Hematopoietic multipotent progenitor cell treated with erythropoietin and hydrocortisone succinate and interleukin-3 and kit ligand, for 6 days (in vitro differentiated cells): ENCODE data around the gene ZNF487.
"Not testable (repeated sequence)": the region's sequence is repeated elsewhere in the genome, so short reads cannot be mapped to it uniquely, and the experiment has no call there.

Experiments used
- DNase-seq: peaks from one replicate; pipeline ENCODE4 v3.0.0-alpha.2; 2015

Gene ZNF487

DNA sequence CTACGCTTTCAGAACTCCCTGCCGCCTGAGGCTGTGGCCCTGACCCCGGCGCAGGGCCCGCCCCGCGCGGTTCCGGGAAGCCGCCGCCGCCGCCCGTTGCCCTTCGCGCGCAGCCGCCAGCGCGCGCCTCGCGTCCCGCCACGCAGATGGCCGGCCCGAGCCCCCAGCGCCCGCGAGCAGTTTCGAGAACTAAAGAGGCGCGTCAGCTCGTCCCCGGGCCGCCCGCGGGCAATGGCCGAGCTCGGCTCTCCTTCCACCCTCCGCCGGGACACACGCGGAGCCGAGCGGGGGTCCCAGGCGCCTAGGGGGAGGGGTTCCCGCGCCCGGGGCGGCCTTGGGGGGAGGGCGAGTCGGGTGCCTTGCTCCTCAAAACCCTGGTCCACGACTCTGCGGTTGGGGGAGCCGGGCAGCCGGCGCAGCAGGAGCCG, 29.7 kb upstream of the ZNF487 start:
- peak; percentile 67 for DNase-seq

DNA sequence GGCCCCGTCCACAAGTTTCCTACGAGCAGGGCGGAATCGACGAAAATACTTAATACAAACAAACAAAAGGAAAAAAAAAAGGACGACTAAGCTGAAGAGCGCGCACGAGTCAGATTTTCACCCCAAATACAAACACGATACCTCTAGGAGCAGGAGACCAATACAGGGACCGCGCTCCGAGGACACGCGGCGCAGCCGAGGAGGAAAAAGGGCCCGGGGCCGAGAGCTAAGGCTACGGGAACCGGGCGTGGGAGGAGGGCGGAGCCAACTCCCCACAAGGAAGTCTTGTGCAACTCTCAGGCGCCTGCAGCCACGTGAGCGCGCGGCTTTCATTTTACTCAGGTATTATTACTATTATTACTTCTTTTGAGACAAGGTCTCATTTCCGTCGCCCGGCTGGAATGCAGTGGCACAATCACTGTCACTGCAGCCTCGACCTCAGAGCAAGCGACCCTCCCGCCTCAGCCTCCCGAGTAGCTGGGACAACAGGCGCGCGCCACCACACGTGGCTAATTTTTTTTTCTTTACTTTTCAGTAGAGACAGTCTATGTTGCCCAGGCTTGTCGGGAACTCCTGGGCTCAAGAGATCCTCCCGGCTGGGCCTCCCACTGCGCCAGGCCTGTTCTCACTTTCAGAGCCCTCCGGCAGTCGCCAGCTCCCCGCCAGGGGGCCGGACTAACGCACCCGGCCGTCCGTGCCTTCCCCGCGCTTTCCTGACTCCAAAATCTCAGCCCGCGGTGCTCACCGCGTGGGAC, 29.2 kb upstream of the ZNF487 start:
- DNase-seq = peak; percentile 97

DNA sequence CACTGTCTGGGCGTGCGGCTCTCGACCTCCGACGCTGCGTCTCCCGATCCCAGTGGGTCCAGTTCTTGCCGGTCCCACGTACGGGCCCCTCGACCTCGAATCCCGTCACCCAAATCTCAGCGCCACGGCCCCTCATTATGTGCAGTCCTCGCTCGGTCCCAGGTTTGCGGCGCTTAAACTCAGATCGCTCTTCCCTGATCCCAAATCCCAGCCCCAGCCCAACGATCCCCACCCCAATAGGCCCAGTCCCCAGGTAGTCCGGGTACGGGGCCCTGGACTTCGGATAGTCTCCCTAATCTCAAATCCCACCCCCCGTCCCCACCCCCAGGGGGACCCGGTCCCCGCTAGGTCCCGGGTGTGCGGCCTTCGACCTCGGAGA, 28.6 kb upstream of the ZNF487 start:
- DNase-seq = no peak

DNA sequence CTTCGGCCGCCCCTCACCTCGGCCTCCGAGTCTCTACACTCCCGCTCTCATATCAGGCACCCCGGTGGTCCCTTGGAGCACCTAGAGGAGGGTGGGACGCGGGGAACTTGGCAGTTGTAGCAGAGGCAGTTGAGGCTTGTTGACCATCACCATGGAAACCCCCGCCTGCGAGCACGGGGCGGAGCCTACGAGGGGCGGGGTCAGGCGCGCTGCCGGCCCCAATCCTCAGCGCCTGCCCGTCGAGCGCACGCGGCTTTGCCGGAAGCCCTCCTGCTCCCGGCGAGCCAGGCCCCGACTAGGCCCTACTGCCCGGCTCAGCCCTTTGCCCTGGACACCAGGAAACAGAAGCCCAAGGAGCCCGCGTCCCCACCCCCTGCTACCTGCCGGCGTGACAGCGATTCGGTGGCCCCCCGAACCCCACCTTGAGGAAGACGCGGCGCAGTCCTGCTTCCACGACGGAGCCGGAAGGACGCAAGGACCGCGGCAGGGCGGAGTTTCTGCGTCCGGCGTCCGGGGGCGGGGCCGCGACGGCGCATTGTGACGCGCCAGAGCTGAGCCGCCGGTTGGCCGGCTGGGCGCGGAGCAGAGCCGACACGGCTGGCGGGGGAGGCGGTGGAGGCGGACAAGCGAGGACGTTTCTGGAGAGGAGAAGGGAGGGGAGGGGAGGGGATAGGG, 28.1 kb upstream of the ZNF487 start, which contains the start of gene HNRNPF:
Gene HNRNPF (minus strand): TSS at position 477 of the 675 bp plus-strand sequence. CDS start 21,302 bp downstream, outside the sequence.
- DNase-seq = peak; percentile 97

DNA sequence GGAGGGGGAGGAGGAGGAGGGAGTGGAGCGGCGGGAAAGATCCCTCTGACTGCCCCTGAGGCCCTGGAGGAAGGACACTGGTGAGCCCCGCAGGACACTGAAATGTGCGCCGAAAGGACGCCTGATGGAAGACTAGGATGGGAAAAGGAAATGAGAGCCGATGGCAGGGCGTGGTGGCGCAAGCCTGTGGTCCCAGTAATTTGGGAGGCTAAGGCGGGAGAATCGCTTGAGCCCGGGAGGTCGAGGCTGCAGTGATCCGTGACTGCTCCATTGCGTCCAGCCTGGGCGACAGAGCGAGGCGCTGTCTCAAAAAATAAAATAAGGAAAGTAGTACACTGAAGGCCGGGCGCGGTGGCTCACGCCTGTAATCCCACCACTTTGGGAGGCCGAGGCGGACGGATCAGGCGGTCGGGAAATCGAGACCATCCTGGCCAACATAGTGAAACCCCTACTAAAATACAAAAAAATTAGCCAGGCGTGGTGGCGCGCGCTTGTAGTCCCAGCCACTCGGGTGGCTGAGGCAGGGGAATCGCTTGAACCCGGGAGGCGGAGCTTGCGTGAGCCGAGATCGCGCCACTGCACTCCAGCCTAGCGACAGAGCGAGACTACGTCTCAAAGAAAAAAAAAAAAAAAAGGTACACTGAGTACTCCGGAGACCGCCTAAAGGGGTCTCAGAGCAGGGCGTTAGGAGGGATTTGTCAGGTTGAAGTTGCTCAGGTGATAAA, 27.4 kb upstream of the ZNF487 start:
- DNase-seq = peak; percentile 57

DNA sequence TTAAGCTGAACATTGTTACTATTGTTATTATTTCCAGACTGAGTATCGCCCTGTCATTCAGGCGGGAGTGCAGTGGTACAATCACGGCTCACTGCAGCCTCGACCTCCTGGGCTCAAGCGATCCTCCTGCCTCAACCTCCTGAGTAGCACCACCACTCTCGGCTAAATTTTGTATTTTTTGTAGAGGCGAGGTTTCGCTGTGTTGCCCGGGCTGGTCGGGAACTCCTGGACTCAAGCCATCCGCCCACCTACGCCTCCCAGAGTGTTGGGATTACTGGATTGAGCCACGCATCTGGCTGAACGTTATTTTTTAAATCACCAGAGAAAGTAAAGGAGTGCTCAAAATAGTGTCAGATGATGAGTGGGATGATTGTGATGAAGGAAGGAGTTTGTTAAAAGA, 26.6 kb upstream of the ZNF487 start:
- DNase-seq = no peak

DNA sequence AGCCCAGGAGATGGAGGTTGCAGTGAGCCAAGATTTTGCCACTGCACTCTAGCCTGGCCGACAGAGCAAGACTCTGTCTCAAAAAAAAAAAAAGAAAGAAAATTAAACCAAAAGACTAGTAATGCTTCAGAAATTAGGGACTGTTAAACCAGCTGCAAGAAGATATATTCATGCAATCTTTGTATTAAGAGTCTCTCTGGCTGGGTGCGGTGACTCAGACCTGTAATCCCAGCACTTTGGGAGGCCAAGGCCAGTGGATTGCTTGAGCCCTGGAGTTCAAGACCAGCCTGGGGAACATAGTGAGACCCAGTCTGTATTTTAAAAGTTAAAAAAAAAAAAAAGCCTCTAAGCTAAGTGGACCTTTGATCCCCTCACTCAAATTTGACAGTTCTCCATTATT, 25.4 kb upstream of the ZNF487 start:
- DNase-seq = no peak

DNA sequence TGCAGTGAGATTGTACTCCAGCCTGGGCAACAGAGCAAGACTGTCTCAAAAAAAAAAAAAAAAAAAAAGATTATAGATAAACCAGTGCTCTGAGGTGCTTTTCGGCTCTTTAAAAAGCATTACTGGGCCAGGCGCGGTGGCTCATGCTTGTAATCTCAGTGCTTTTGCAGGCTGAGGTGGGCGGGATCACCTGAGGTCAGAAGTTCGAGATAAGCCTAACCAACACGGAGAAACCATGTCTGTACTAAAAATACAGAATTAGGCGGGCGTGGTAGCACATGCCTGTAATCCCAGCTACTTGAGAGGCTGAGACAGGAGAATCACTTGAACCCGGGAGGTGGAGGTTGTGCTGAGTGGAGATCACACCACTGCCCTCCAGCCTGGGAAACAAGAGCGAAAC, 21.4 kb upstream of the ZNF487 start:
- DNase-seq = peak; percentile 84

DNA sequence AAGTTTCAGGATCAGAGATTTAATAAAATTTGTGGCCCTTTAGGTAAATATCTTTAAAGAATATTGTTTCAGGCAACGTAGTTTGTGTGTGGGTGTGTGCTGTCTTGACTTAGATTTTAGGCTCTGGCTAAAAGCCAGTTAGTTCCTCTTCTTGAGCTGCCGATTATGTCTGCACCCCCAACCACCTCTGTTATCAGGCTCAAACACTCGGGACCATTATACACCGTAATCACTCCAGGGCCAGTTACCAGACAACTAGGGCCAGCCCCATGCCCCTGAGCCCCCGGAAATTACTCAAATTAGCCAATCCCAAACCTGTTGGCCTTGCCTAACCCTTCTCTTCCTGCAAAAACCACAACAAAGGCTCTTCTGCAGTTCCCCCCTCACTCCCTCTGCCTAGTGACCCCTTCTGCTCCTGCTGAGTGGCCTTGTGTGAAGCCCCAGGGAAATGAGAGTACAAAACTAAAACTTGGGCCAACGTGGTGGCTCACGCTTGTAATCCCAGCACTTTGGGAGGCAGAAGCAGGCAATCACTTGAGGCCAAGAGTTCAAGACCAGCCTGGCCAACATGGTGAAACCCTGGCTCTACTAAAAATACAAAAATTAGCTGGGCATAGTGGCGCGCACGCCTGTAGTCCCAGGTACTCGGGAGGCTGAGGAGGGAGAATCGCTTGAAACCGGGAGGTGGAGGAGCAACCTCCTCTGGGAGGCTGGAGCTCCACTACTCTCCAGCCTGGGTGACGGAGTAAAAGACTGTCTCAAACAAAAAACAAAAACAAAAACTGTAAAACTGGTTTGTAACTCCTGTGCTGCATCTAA, 18.8 kb upstream of the ZNF487 start:
- DNase-seq = peak; percentile 100

DNA sequence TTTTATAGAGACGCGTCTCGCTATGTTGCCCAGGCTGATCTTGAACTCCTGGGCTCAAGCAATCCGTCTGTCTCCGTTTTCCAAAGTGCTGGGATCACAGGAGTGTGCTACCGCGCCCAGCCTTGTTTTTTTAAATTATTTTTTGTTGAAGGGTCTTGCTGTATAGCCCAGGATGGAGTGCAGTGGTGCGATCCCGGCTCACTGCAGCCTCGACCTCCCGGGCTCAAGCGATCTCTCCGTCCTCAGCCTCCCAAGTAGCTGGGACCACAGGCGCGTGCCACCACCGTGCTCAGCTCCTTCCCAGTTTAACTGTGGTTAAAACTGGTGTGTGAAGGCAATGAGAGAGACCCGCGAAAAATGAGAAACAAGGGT, 16.9 kb upstream of the ZNF487 start:
- no peak for DNase-seq

DNA sequence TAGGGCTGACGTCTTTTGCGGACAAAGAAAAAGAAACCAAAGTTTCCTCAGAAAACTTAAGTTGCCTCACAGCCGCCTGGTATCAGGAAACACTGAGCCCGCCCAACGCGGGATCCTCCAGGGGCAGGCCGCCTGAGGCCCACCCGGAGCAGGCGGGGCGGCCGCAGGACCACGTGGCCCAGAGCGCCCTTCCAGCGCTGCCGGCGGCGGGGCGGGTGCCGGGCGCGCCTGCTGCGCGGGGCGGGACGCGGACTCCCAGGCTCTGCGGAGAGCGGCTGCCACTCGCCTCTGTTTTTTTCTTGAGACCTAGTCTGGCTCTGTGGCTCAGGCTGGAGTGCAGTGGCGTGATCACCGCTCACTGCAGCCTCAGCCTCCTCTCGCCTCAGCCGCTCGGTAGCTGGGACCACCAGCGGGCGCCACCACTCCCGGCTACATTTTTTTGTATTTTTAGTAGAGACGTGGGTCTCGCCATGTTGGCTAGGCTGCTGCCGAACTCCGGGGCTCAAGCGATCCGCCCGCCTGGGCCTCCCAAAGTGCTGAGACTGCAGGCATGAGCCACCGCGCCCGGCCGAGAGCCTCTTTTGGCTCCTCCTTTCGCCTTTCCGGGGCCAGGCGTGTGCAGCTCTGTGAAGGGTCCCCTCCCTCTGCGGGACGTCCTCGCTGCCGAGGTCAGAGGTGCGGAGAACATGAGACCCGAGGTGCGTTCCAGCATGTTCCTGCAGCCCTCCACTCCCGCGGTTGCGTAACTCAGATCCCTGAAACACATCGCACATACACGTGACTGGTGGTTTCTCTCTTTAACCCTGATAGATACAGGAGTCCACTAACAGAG, 16.3 kb upstream of the ZNF487 start:
- peak; percentile 95 for DNase-seq

DNA sequence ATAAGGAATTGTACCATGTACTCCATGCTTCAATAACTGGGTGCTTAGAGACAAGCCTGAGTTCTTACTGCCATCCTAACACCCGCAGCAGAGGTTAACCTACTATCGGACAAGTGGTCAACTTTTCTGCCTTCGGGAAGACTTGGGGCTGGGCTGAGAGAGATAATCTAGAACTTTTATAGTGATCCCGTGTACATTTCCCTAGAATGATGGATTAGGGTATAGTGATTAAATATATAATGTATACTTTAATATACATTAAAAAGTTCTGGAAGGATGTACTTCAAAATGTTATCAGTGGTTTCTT, 15.8 kb upstream of the ZNF487 start:
- DNase-seq = no peak

DNA sequence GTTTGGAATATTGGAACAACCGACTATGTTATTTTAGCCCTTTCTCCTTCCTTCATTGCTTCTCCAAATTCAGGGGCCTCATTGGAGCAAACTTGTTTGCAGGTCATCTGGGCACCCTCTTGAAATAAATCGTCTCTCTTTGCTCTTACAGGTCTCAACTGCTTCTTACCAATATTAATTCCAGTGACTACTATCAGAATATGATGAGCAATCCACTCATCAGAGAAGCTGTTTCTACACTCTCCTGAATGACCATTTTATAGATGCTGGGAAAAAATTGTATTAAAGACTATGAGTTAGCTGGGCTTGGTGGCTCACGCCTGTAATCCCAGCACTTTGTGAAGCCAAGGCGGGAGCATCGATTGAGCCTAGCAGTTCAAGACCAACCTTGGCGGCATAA, 15.4 kb upstream of the ZNF487 start:
- no peak for DNase-seq

DNA sequence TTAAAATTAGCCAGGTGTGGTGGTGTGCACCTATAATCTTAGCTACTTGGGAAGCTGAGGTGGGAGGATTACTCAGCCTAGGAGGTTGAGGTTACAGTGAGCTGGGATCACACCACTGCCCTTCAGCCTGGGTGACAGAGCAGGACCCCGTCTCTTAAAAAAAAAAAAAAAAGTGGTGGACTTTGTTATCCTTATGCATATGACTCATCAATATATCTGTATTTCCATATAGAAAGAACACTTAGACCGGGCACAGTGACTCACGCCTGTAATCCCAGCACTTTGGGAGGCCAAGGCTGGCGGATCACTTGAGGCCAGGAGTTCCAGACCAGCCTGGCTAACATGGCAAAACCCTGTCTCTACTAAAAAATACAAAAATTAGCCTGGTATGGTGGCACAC, 15.0 kb upstream of the ZNF487 start:
- DNase-seq = not testable (repeated sequence)

DNA sequence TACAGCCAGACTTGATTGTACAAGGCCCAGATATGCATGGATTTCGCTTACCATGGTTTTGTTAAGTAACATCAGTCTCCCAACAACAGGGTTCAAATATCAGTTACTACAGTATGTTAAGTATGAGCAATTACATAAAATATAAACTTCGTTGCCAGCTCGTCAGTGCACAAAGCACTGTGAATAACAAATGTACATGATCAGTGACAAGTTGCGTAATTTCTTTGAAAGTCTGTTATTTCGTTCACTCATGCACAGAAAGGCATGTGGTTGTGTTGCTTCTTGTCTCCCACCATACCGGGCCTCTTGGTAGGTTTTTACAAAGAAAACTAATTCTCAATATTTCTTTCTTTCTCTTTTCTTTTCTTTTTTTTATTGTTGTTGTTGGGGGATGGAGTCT, 12.5 kb upstream of the ZNF487 start:
- no peak for DNase-seq

DNA sequence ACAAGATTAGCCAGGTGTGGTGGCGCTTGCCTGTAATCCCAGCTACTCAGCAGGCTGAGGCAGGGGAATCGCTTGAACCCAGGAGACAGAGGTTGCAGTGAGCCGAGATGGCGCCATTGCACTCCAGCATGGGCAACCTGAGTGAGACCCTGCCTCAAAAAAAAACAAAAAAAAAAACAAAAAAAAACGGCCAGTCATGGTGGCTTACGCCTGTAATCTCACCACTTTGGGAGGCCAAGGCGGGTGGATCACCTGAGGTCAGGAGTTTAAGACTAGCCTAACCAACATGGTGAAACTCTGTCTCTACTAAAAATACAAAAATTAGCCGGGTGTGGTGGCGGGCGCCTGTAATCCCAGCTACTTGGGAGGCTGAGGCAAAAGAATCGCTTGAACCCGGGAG, 10.4 kb upstream of the ZNF487 start:
- not testable (repeated sequence) for DNase-seq

DNA sequence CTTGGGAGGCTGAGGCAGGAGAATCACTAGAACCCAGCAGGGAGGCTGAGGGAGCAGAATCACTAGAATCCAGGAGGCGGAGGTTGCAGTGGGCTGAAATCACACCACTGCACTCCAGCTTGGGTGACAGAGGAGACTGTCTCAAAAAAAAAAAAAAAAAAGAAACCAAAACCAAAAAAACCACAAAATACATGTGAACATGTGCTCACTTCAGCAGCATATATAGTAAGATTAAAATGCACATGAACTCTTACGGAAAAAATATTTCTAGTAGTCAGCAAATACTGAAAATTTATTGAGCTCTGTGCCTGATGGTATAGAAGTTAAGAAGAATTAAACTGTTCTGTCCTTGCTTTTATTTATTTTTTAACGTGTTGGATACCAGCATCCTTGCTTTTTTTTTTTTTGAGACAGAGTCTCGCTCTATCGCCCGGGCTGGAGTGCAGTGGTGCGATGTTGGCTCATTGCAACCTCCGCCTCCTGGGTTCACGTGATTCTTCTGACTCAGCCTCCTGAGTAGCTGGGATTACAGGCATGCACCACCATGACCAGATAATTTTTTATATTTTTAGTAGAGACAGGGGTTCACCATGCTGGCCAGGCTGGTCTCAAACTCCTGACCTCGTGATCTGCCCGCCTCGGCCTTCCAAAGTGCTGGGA, 9.6 kb upstream of the ZNF487 start:
- no peak for DNase-seq

DNA sequence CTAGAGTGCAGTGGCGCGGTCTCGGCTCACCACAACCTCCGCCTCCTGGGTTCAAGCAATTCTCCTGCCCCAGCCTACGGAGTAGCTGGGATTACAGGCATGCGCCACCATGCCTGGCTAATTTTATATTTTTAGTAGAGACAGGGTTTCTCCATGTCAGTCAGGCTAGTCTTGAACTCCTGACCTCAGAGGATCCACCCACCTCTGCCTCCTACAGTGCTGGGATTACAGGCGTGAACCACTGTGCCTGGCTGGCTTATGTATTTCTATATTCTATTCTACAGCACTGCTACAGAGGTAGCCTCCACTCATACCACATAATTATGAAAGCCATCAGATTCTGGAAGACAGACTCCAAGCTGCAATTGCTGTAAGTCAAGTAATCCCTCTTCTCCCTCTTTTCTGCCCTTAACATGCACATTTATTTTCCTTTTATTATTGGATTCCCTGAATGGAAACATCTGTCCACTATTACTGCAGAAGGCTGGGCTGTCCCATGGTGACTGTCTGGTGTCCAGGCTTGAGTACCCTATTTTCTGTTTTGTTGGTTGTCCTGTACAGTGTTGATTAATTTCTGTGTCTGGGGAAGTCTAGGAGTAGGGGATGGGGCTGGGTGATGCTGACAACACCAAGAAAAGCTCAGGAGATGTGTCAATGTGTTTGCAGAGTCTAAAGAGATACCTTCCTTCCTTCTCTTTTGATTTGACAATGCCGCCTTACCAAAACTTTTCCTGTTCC, 5.8 kb upstream of the ZNF487 start:
- DNase-seq = no peak

DNA sequence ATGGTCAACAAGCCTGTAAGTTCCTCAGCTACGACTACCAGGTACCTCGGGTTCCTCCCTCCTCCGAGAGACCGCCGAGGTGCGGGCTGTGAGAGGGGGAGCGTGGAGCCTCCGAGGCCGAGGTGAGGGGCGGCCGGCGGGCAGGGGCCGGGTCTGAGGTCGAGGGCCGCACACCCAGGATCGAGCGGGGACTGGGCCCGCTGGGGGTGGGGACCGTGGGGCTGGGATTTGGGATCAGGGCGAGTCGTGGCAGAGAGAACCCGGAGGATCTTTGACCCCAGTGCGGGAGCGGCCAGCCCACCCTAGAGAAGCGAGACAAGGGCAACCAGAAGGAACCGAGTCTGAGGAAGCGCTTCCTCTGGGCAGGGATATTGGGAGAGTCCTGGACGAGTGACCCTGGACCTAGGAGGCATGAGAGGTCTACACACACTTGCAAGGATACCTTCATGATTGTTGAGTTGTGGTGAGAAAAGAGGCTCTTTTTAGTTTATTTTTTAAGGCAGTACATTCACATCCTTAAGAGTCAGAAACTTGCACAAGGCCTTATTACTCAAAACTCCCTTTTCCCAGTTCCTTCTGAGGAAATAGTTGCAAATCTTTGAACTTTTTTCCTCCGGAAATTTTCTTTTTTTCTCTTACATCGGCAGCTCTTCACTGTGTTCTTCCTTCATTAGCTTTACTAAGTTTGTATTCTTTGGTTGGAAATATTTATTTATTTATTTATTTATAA, 395 bp downstream of the ZNF487 start:
- DNase-seq = no peak

DNA sequence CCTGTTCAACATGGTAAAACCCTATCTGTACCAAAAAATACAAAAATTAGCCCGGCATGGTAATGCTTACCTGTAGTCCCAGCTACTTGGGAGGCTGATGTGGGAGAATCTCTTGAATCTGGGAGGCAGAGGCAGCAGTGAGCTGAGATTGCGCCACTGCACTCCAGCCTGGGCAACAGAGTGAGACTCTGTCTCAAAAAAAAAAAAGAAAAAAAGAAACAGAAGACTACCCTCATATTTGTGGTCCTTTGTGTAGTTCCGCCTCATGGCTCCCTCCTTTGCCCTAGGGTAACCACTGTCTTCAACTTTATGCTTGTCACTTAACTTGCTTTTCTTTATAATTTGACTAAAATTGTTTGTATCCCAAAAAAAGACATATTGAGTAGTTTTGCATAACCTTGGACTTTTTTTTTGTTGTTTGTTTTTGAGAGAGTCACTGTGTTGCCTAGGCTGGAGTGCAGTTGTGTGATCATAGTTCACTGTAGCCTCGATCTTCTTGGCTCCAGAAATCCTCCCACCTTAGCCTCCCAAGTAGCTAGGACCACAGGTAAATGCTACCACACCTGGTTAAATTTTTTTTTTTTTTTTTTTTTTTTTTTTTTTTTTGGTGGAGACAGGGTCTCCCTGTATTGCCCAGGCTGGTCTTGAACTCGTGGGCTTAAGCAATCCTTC, 3.7 kb downstream of the ZNF487 start:
- DNase-seq = no peak
